Osteocyte (in vitro differentiated cells): ENCODE data around the gene R3HDM2. TPM values are rescaled to one million over a fixed set of nuclear protein-coding genes. Genes with fewer than 3 reads are reported as not detected.

ENCODE experiments used
- DNase-seq: peaks from one replicate; pipeline ENCODE4 v3.0.0; 2021; ENCODE audit warnings: mixed read lengths; ENCODE audit not compliant: unreplicated experiment; ENCODE audit errors: extremely low spot score
- H3K27ac Mint-ChIP-seq: one replicate; pipeline ENCODE4 v1.8.0; 2021; ENCODE audit warnings: mild to moderate bottlenecking, mixed read lengths; ENCODE audit not compliant: unreplicated experiment
- H3K27me3 Mint-ChIP-seq: one replicate; pipeline ENCODE4 v1.8.0; 2021; ENCODE audit warnings: mixed read lengths; ENCODE audit not compliant: unreplicated experiment
- H3K36me3 Mint-ChIP-seq: one replicate; pipeline ENCODE4 v1.8.0; 2021; ENCODE audit warnings: mixed read lengths; ENCODE audit not compliant: unreplicated experiment
- H3K4me1 Mint-ChIP-seq: one replicate; pipeline ENCODE4 v1.8.0; 2021; ENCODE audit warnings: mixed read lengths; ENCODE audit not compliant: unreplicated experiment
- H3K4me3 Mint-ChIP-seq: one replicate; pipeline ENCODE4 v1.8.0; 2021; ENCODE audit warnings: mild to moderate bottlenecking, moderate library complexity, mixed read lengths; ENCODE audit not compliant: unreplicated experiment
- H3K9me3 Mint-ChIP-seq: one replicate; pipeline ENCODE4 v1.8.0; 2021; ENCODE audit warnings: mixed read lengths; ENCODE audit not compliant: unreplicated experiment
- total RNA-seq: library from RNA; stranded (reverse); gene quantifications from 2 replicates; pipeline ENCODE4 v1.2.1, GENCODE V29; 2021
- TF ChIP-seq, protein P1 (sequence below): fragments of 200-600 bp; sonication (generic); IDR thresholded peaks from 2 replicates; pipeline ENCODE4 v1.5.0; 2021; ENCODE audit warnings: antibody characterized with exemption, mild to moderate bottlenecking, moderate library complexity

R3HDM2 gene
- total RNA-seq, 1 donor from 2014 or later, result 65.0 TPM

- no peaks in the 10 kb centered on the region for H3K27me3 Mint-ChIP-seq
- peak overlapping the region; percentile 100 for H3K27ac Mint-ChIP-seq
- peaks cover 71% of the 10 kb centered on the region for H3K4me1 Mint-ChIP-seq
- H3K9me3 Mint-ChIP-seq, result no peaks in the 10 kb centered on the region
- DNase-seq, result no peak
- H3K4me3 Mint-ChIP-seq, result peak overlapping the region; percentile 98
- peaks cover 18% of the 10 kb centered on the region for H3K36me3 Mint-ChIP-seq
- TF ChIP-seq, protein P1, sequence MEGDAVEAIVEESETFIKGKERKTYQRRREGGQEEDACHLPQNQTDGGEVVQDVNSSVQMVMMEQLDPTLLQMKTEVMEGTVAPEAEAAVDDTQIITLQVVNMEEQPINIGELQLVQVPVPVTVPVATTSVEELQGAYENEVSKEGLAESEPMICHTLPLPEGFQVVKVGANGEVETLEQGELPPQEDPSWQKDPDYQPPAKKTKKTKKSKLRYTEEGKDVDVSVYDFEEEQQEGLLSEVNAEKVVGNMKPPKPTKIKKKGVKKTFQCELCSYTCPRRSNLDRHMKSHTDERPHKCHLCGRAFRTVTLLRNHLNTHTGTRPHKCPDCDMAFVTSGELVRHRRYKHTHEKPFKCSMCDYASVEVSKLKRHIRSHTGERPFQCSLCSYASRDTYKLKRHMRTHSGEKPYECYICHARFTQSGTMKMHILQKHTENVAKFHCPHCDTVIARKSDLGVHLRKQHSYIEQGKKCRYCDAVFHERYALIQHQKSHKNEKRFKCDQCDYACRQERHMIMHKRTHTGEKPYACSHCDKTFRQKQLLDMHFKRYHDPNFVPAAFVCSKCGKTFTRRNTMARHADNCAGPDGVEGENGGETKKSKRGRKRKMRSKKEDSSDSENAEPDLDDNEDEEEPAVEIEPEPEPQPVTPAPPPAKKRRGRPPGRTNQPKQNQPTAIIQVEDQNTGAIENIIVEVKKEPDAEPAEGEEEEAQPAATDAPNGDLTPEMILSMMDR, result no peak
These were observed 200.3 kb downstream of the R3HDM2 start for GRCh38 chr12:57230381-57231155.

DNA sequence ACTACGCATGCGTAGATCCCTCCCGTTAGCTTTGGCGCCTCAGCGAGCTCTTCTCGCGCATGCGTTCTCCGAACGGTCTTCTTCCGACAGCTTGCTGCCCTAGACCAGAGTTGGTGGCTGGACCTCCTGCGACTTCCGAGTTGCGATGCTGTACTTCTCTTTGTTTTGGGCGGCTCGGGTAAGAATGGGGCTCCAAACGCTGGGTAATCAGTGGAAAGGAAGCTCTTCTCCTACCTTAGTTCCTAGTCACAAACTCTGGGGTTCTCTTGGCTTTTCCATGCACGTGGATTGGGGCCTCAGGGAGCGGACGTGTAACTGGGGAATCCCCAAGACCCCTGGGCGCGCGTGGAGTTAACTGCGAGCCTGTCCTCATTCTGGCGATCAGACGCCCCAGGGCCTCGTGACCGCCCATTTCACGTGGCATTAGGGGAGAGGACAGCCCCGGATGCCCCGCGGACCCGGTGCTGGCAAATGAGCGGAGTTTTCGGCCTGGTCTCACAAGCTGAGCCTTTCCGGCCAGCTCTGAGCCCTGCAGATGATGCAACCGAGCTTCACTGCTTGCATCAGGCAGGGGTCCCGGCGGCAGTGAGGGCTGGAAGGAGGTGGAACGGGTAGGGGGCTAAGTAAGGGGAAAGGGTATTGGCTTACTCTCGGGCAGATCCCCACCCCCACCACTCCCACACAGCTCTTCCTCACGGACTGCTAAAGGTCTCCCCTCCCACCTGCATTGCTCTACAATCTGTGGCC lies 201.0 kb downstream of the R3HDM2 start, which contains the start of gene SHMT2:
Gene SHMT2 (plus strand): TSS at position 78 of the 747 bp plus-strand sequence. CDS start 68 bp downstream, at position 146.
- Mint-ChIP-seq H3K4me1 (peaks cover 63% of the 10 kb centered on the region), H3K4me3 (peak within 1 kb of the TSS; percentile 98), H3K36me3 (peaks cover 18% of the 10 kb centered on the region), H3K27me3 (no peaks in the 10 kb centered on the region), H3K9me3 (no peaks in the 10 kb centered on the region), H3K27ac (peak within 1 kb of the TSS; percentile 100)
- TF ChIP-seq, protein P1, result no peak
- peak; percentile 98 for DNase-seq

GRCh38 chr12:57229046-57229633 lies 201.7 kb downstream of the R3HDM2 start:
- Mint-ChIP-seq H3K9me3 (no peaks in the 10 kb centered on the region), H3K4me1 (peaks cover 57% of the 10 kb centered on the region)

DNA sequence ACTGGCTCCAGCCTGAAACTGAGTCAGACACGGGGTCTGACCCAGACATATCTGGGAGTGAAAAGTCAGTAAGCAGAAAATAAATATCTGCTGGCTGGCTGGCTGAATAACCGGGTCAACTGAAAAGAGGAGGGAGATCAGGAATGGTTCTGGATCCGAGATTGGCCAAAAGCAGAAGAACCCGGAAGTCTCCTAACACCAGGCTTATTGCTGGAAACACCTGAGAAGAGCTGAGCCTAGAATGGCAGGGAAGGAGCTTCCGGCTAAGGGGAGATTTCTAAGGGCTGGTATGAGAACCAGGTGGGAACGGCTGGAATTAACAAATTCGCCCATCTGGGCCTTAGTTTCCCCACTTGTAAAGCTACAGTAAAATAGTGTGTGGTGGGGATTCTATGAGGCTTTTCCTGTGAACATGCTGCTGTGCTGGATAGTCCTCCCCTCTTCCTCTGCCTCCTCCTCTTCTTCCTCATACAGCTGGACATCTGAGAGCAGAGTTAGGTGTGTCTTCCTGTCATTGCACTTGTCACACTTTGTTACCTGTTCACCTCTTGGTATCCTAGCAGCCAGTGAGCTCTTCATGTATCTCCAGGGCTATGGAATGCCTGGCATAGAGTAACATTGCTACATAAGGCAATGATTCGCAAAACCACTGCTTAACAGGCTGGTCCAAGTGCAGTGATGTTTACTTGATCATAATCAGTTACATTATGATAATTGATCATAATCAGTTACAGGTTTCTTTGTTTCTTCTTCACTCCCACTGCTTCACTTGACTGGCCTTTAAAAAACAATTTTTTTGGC lies 203.3 kb downstream of the R3HDM2 start:
- DNase-seq, result no peak
- TF ChIP-seq, protein P1, result no peak
- H3K4me1 Mint-ChIP-seq, result peaks cover 43% of the 10 kb centered on the region
- no peaks in the 10 kb centered on the region for H3K9me3 Mint-ChIP-seq
- peaks cover 5% of the 10 kb centered on the region for H3K36me3 Mint-ChIP-seq
- H3K27me3 Mint-ChIP-seq, result no peaks in the 10 kb centered on the region
- peak overlapping the region; percentile 51 for H3K4me3 Mint-ChIP-seq
- H3K27ac Mint-ChIP-seq, result peak overlapping the region; percentile 50

More at GRCh38 chr12:57229046-57229633, 201.7 kb downstream of the R3HDM2 start:
- Mint-ChIP-seq H3K27ac (peak overlapping the region; percentile 100), H3K36me3 (peaks cover 12% of the 10 kb centered on the region), H3K4me3 (peak overlapping the region; percentile 98), H3K27me3 (no peaks in the 10 kb centered on the region)
- TF ChIP-seq, protein P1, result no peak
- DNase-seq, result no peak
